GM12892 (cell line): ENCODE measurements around the gene FCRL4.

Source experiments
- POLR2A ChIP-seq: IDR thresholded peaks from 2 replicates; pipeline ENCODE4 v1.6.1; 2011; ENCODE audit warnings: low read depth, low read length, control low read depth
- TAF1 ChIP-seq: IDR thresholded peaks from 2 replicates; pipeline ENCODE4 v1.6.1; 2011; ENCODE audit warnings: low read depth, mild to moderate bottlenecking, control low read depth, low read length, borderline replicate concordance

DNA sequence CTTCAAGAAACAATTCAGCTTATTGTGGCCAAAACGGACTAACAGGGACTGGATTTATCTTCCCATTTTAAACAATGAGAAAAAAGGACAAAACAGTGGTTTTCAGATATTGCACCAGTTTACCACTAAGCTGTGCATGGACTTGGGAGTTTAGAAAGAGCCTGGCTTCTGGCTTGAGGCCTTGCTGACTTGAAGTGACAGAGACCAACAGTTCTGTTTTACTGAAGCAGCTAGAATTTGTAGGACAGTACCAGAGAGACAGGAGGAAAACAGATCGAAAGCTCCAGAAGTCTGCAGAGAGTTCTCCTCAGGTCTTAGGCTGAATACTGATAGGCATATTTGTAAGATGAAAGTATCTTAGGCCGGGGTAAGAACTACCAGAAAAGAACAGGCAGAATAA, 20.5 kb downstream of the FCRL4 start:
- no peak for TF ChIP-seq TAF1
- TF ChIP-seq POLR2A: no peak
